Chondrocyte (in vitro differentiated cells): ENCODE results near the gene RHOB. TPM values are rescaled to one million over a fixed set of nuclear protein-coding genes. Genes with fewer than 3 reads are reported as not detected.
"Not testable (repeated sequence)": the region's sequence is repeated elsewhere in the genome, so short reads cannot be mapped to it uniquely, and the experiment has no call there.

Experiments
- DNase-seq: peaks from one replicate; pipeline ENCODE4 v3.0.0; 2021; ENCODE audit warnings: mixed read lengths, low spot score
- H3K27ac Mint-ChIP-seq: one replicate; pipeline ENCODE4 v1.8.0; 2021; ENCODE audit warnings: mild to moderate bottlenecking, moderate library complexity, mixed read lengths; ENCODE audit not compliant: unreplicated experiment
- H3K27me3 Mint-ChIP-seq: 2 replicates; pipeline ENCODE4 v1.8.0; 2021; ENCODE audit warnings: low read depth, mixed read lengths
- H3K36me3 Mint-ChIP-seq: 2 replicates; pipeline ENCODE4 v1.8.0; 2021; ENCODE audit warnings: low read depth, mixed read lengths
- H3K4me1 Mint-ChIP-seq: 2 replicates; pipeline ENCODE4 v1.8.0; 2021; ENCODE audit warnings: low read depth, mild to moderate bottlenecking, mixed read lengths
- H3K4me3 Mint-ChIP-seq: one replicate; pipeline ENCODE4 v1.8.0; 2021; ENCODE audit warnings: mild to moderate bottlenecking, moderate library complexity, mixed read lengths; ENCODE audit not compliant: unreplicated experiment
- H3K9me3 Mint-ChIP-seq: 2 replicates; pipeline ENCODE4 v1.8.0; 2021; ENCODE audit warnings: low read depth, mixed read lengths
- total RNA-seq: library from RNA; stranded (reverse); gene quantifications from 3 replicates; pipeline ENCODE4 v1.2.1, GENCODE V29; 2021
- TF ChIP-seq, protein P1 (sequence below): fragments of 200-600 bp; sonication (generic); IDR thresholded peaks from 2 replicates; pipeline ENCODE4 v1.5.0; 2021; ENCODE audit warnings: antibody characterized with exemption, mild to moderate bottlenecking, moderate library complexity

The RHOB gene
- total RNA-seq, 1 donor from 2014 or later = 191 TPM

DNA sequence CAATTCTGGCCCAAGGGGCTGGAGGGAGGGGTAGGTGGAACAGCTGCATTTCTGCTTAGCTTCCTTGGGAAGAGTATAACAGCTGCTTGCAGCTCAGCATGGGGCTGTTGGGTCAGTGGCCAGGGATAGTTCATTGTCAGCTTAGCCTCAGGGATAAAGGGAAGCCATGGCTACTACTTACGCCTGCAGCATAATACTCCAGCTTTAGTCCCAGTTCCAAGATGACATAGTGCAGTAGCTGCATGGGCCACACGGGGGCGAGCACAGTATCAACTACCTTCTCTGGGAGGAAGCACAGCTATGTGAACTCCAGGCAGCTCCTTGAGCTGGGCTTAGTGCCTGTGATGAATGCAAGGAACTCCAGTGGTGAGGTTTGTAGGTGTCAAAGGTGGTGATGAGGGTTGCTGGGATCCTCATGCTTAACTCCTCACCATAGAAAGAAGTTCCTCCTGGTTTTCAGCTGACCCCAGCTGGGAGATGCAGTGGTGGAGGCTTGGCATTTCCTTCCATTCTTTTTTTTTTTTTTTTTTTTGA, 35.4 kb upstream of the RHOB start:
- H3K36me3 Mint-ChIP-seq = peaks cover 10% of the 10 kb centered on the region
- no peak overlapping the region for H3K27ac Mint-ChIP-seq
- TF ChIP-seq, protein P1, sequence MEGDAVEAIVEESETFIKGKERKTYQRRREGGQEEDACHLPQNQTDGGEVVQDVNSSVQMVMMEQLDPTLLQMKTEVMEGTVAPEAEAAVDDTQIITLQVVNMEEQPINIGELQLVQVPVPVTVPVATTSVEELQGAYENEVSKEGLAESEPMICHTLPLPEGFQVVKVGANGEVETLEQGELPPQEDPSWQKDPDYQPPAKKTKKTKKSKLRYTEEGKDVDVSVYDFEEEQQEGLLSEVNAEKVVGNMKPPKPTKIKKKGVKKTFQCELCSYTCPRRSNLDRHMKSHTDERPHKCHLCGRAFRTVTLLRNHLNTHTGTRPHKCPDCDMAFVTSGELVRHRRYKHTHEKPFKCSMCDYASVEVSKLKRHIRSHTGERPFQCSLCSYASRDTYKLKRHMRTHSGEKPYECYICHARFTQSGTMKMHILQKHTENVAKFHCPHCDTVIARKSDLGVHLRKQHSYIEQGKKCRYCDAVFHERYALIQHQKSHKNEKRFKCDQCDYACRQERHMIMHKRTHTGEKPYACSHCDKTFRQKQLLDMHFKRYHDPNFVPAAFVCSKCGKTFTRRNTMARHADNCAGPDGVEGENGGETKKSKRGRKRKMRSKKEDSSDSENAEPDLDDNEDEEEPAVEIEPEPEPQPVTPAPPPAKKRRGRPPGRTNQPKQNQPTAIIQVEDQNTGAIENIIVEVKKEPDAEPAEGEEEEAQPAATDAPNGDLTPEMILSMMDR = peak; percentile 83
- no peaks in the 10 kb centered on the region for H3K27me3 Mint-ChIP-seq
- peaks cover 8% of the 10 kb centered on the region for H3K4me1 Mint-ChIP-seq
- peaks cover 24% of the 10 kb centered on the region for H3K9me3 Mint-ChIP-seq
- DNase-seq = no peak
- no peak overlapping the region for H3K4me3 Mint-ChIP-seq

DNA sequence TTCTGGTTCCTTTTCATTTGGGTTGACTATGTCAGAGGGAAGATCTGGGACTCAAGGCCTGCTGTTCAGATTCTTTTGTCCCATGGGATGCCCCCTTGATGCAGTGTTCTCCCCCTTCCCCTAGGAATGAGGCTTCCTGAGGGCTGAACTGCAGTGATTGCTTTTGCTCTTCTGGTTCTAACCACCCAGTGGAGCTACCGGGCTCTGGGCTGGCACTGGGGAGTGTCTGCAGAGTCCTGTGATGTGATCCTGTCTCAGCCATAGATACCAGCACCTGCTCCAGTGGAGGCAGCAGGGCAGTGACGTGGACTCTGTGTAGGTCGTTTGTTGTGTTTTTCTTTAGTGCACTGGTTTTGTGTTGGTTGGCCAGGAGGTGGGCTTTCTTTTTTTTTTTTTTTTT, 32.1 kb upstream of the RHOB start:
- H3K27me3 Mint-ChIP-seq = no peaks in the 10 kb centered on the region
- no peak overlapping the region for H3K27ac Mint-ChIP-seq
- no peaks in the 10 kb centered on the region for H3K36me3 Mint-ChIP-seq
- no peak overlapping the region for H3K4me3 Mint-ChIP-seq
- H3K4me1 Mint-ChIP-seq = peaks cover 19% of the 10 kb centered on the region
- DNase-seq = no peak
- peaks cover 4% of the 10 kb centered on the region for H3K9me3 Mint-ChIP-seq
- TF ChIP-seq, protein P1 = no peak

DNA sequence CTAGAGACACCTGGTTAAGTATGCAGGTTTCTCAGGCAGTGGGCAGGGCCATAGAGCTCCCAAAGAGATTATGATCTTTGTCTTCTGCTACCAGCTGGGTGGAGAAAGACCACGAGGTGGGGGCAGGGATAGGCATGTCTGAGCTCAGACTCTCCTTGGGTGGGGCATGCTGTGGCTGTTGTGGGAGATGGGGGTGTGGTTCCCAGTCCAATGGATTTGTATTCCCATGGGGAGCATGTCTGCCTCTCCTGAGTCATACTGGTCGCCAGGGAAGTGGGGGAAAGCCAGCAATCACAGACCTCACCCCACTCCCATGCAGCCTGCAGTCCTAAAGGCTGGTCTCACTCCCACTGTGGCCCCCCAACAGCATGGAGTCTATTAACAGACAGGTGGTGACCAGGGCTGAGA, 31.4 kb upstream of the RHOB start:
- DNase-seq = no peak
- peaks cover 22% of the 10 kb centered on the region for H3K4me1 Mint-ChIP-seq
- no peak overlapping the region for H3K4me3 Mint-ChIP-seq

GRCh38 chr2:20416723-20417122, 30.2 kb upstream of the RHOB start:
- H3K36me3 Mint-ChIP-seq = no peaks in the 10 kb centered on the region
- no peaks in the 10 kb centered on the region for H3K9me3 Mint-ChIP-seq
- peaks cover 28% of the 10 kb centered on the region for H3K4me1 Mint-ChIP-seq
- H3K27ac Mint-ChIP-seq = no peak overlapping the region
- H3K4me3 Mint-ChIP-seq = no peak overlapping the region
- no peak for DNase-seq
- no peaks in the 10 kb centered on the region for H3K27me3 Mint-ChIP-seq
- TF ChIP-seq, protein P1 = no peak

More for the DNA sequence above, 31.4 kb upstream of the RHOB start:
- no peak overlapping the region for H3K27ac Mint-ChIP-seq
- H3K36me3 Mint-ChIP-seq = no peaks in the 10 kb centered on the region
- TF ChIP-seq, protein P1 = no peak
- no peaks in the 10 kb centered on the region for H3K27me3 Mint-ChIP-seq
- no peaks in the 10 kb centered on the region for H3K9me3 Mint-ChIP-seq

- H3K4me3 Mint-ChIP-seq, H3K27ac Mint-ChIP-seq, H3K27me3 Mint-ChIP-seq, H3K9me3 Mint-ChIP-seq, DNase-seq, H3K36me3 Mint-ChIP-seq: not testable (repeated sequence)
- peaks cover 34% of the 10 kb centered on the region for H3K4me1 Mint-ChIP-seq
These were observed 29.5 kb upstream of the RHOB start for GRCh38 chr2:20417230-20417821.

- no peaks in the 10 kb centered on the region for H3K9me3 Mint-ChIP-seq
- H3K27ac Mint-ChIP-seq = no peak overlapping the region
- no peaks in the 10 kb centered on the region for H3K36me3 Mint-ChIP-seq
- H3K4me3 Mint-ChIP-seq = no peak overlapping the region
- TF ChIP-seq, protein P1 = no peak
- H3K4me1 Mint-ChIP-seq = peaks cover 46% of the 10 kb centered on the region
- no peak for DNase-seq
- H3K27me3 Mint-ChIP-seq = no peaks in the 10 kb centered on the region
These were observed 28.4 kb upstream of the RHOB start for GRCh38 chr2:20418519-20418918.
